ENCODE measurements around the gene PPIL4. TPM values are rescaled to one million over a fixed set of nuclear protein-coding genes. Genes with fewer than 3 reads are reported as not detected.
"Not testable (repeated sequence)": the region's sequence is repeated elsewhere in the genome, so short reads cannot be mapped to it uniquely, and the experiment has no call there.

The PPIL4 gene
- total and polyA plus RNA-seq, 2 experiments from 2014 or later, result 35.1 to 47.3 TPM

- TF ChIP-seq EZH2 (IDR thresholded peaks at IDR 0.05; ENCODE audit: low read depth, unreplicated experiment), result no peak
- TF ChIP-seq, protein P1, sequence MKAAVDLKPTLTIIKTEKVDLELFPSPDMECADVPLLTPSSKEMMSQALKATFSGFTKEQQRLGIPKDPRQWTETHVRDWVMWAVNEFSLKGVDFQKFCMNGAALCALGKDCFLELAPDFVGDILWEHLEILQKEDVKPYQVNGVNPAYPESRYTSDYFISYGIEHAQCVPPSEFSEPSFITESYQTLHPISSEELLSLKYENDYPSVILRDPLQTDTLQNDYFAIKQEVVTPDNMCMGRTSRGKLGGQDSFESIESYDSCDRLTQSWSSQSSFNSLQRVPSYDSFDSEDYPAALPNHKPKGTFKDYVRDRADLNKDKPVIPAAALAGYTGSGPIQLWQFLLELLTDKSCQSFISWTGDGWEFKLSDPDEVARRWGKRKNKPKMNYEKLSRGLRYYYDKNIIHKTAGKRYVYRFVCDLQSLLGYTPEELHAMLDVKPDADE (IDR thresholded peaks at IDR 0.05), result no peak
Measured at GRCh38 chr6:149463781-149464180, 82.1 kb downstream of the PPIL4 start (continued).

- not testable (repeated sequence) for H3F3A ChIP-seq (replicated peaks; ENCODE audit: low read depth); H3K9me2 ChIP-seq (ENCODE audit: insufficient read depth); H3K4me1 Mint-ChIP-seq; H3K79me2 ChIP-seq (replicated peaks; ENCODE audit: insufficient read depth); DNase-seq (ENCODE audit: low spot score); H3K4me3 Mint-ChIP-seq; H3K36me3 Mint-ChIP-seq (ENCODE audit: low read depth); H3K4me2 ChIP-seq; H3K4me3 ChIP-seq; H3K27me3 Mint-ChIP-seq (ENCODE audit: insufficient read depth, low read depth, poor library complexity); H2AFZ ChIP-seq; H3K4me1 ChIP-seq (ENCODE audit: insufficient read depth); H3K36me3 ChIP-seq (ENCODE audit: insufficient read depth); H4K20me1 ChIP-seq (replicated peaks; ENCODE audit: insufficient read depth); H3K9me3 Mint-ChIP-seq; ATAC-seq; H3K27me3 ChIP-seq (ENCODE audit: insufficient read depth); H3K27ac ChIP-seq (ENCODE audit: low read depth); H3K27ac Mint-ChIP-seq
Measured at GRCh38 chr6:149462712-149463111, 83.1 kb downstream of the PPIL4 start.

DNA sequence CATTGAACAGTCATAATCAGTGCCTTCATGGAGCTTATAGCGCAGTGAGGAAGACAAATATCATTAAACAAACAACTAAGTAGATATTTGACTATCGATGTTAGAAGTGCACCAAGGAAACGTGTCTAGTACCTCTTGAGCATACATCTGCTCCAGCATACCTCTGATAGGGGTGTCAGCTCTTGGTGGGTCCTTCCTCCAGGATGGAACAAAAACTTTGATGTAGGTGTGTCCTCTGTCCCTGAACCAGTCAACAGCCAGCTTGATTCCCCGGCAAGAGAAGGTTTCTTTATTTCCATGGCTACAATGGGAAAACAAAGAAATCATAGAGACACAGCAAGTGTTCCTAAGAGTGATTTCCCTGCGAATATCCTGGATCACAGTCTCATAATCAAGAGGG is 84.2 kb downstream of the PPIL4 start:
- no peaks in the 10 kb centered on the region for H4K20me1 ChIP-seq (replicated peaks; ENCODE audit: insufficient read depth)
- H3K36me3 Mint-ChIP-seq (ENCODE audit: low read depth), result no peaks in the 10 kb centered on the region
- no peaks in the 10 kb centered on the region for H3K36me3 ChIP-seq (ENCODE audit: insufficient read depth)
- no peaks in the 10 kb centered on the region for H3K79me2 ChIP-seq (replicated peaks; ENCODE audit: insufficient read depth)
- ATAC-seq (no peak), DNase-seq (ENCODE audit: low spot score) (no peak)
- H3F3A ChIP-seq (replicated peaks; ENCODE audit: low read depth), result no peaks in the 10 kb centered on the region
- no peak overlapping the region for H3K27ac Mint-ChIP-seq
- no peaks in the 10 kb centered on the region for H3K27me3 ChIP-seq (ENCODE audit: insufficient read depth)
- H3K9me3 Mint-ChIP-seq, result no peaks in the 10 kb centered on the region
- H3K4me1 Mint-ChIP-seq, result no peaks in the 10 kb centered on the region
- H3K27me3 Mint-ChIP-seq (ENCODE audit: insufficient read depth, low read depth, poor library complexity), result peaks cover 4% of the 10 kb centered on the region
- no peak for TF ChIP-seq EZH2 (IDR thresholded peaks at IDR 0.05; ENCODE audit: low read depth, unreplicated experiment)
- no peaks in the 10 kb centered on the region for H3K4me1 ChIP-seq (ENCODE audit: insufficient read depth)
- H2AFZ ChIP-seq, result no peak overlapping the region
- H3K27ac ChIP-seq (ENCODE audit: low read depth), result no peak overlapping the region
- no peaks in the 10 kb centered on the region for H3K9me2 ChIP-seq (ENCODE audit: insufficient read depth)
- no peak overlapping the region for H3K4me2 ChIP-seq
- no peak overlapping the region for H3K4me3 ChIP-seq
- H3K4me3 Mint-ChIP-seq, result no peak overlapping the region

GRCh38 chr6:149460249-149460648 is 85.6 kb downstream of the PPIL4 start:
- H3K4me1 Mint-ChIP-seq; H3K4me2 ChIP-seq; H2AFZ ChIP-seq; H3K79me2 ChIP-seq (replicated peaks; ENCODE audit: insufficient read depth); H3K36me3 ChIP-seq (ENCODE audit: insufficient read depth); ATAC-seq; H3K4me3 ChIP-seq; DNase-seq (ENCODE audit: low spot score); H3K27ac Mint-ChIP-seq; H4K20me1 ChIP-seq (replicated peaks; ENCODE audit: insufficient read depth); H3K9me2 ChIP-seq (ENCODE audit: insufficient read depth); H3K27me3 ChIP-seq (ENCODE audit: insufficient read depth); H3K4me3 Mint-ChIP-seq; H3F3A ChIP-seq (replicated peaks; ENCODE audit: low read depth); H3K9me3 Mint-ChIP-seq; H3K27me3 Mint-ChIP-seq (ENCODE audit: insufficient read depth, low read depth, poor library complexity); H3K27ac ChIP-seq (ENCODE audit: low read depth); H3K4me1 ChIP-seq (ENCODE audit: insufficient read depth); H3K36me3 Mint-ChIP-seq (ENCODE audit: low read depth): not testable (repeated sequence)

DNA sequence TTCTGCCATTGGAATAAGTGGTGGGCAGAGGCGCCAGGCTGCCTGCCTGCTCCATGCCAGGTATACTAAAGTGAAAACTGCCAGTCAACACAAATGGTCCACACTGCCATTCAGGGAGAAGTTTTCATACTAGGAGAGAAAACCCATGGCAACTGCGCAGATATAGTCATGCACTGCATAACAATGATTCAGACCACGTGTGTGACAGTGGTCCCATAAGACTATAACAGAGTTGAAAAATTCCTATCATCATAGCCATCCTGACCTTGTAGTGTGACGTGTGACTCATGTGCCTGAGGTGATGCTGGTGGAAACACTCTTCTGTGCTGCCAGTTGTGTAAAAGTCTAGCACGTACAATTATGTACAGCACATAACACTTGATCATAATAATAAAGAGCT is 86.1 kb downstream of the PPIL4 start:
- peaks cover 2% of the 10 kb centered on the region for H3K27me3 Mint-ChIP-seq (ENCODE audit: insufficient read depth, low read depth, poor library complexity)
- Histone ChIP-seq H3K27me3 (ENCODE audit: insufficient read depth) (no peaks in the 10 kb centered on the region), H2AFZ (no peak overlapping the region), H3K27ac (ENCODE audit: low read depth) (no peak overlapping the region), H3K4me1 (ENCODE audit: insufficient read depth) (no peaks in the 10 kb centered on the region), H3K4me2 (no peak overlapping the region), H3K79me2 (replicated peaks; ENCODE audit: insufficient read depth) (no peaks in the 10 kb centered on the region), H3K9me2 (ENCODE audit: insufficient read depth) (no peaks in the 10 kb centered on the region), H3K4me3 (no peak overlapping the region), H3F3A (replicated peaks; ENCODE audit: low read depth) (no peaks in the 10 kb centered on the region), H4K20me1 (replicated peaks; ENCODE audit: insufficient read depth) (no peaks in the 10 kb centered on the region), H3K36me3 (ENCODE audit: insufficient read depth) (no peaks in the 10 kb centered on the region)
- DNase-seq (ENCODE audit: low spot score) (no peak), ATAC-seq (no peak)
- no peaks in the 10 kb centered on the region for H3K36me3 Mint-ChIP-seq (ENCODE audit: low read depth)
- no peak overlapping the region for H3K27ac Mint-ChIP-seq
- H3K4me3 Mint-ChIP-seq, result no peak overlapping the region
- H3K4me1 Mint-ChIP-seq, result no peaks in the 10 kb centered on the region
- H3K9me3 Mint-ChIP-seq, result no peaks in the 10 kb centered on the region
- TF ChIP-seq CREB1 (CRISPR knock-in tag; IDR thresholded peaks at IDR 0.05; ENCODE audit: low read depth) (no peak), STAT1 (IDR thresholded peaks at IDR 0.05; ENCODE audit: unreplicated experiment) (no peak), JUNB (IDR thresholded peaks at IDR 0.05; ENCODE audit: unreplicated experiment) (no peak), EZH2phosphoT487 (IDR thresholded peaks at IDR 0.05; ENCODE audit: unreplicated experiment) (no peak), REST (IDR thresholded peaks at IDR 0.05; ENCODE audit: unreplicated experiment) (no peak), ZNF114 (CRISPR knock-in tag; IDR thresholded peaks at IDR 0.05) (no peak)
- TF ChIP-seq, protein P1 (IDR thresholded peaks at IDR 0.05), result no peak

Measured in GM23338 (cell line).